A549 (cell line): ENCODE results near the gene KCNN3.

Experiments
- CEBPB ChIP-seq, 2 experiments: fragments of >200 bp in 1 of 2; sonication (Bioruptor Twin) in 1 of 2; formaldehyde crosslinking in 1 of 2; IDR thresholded peaks; 2 replicates each; pipeline ENCODE4 v1.6.1; 2012 to 2016
- ESRRA ChIP-seq: fragments of 150-350 bp; IDR thresholded peaks from 2 replicates; pipeline ENCODE4 v1.6.1; 2014; ENCODE audit warnings: mild to moderate bottlenecking, low read length, borderline replicate concordance
- HOXA7 ChIP-seq: fragments of 250-450 bp; sonication (Bioruptor Pico); IDR thresholded peaks from 2 replicates; pipeline ENCODE4 v1.5.0; 2020; ENCODE audit warnings: mild to moderate bottlenecking, moderate library complexity
- JUNB ChIP-seq: fragments of >200 bp; sonication (Bioruptor Twin); formaldehyde crosslinking; IDR thresholded peaks from 2 replicates; pipeline ENCODE4 v1.6.1; 2016
- KDM1A ChIP-seq: fragments of 200-600 bp; sonication (generic); IDR thresholded peaks from 2 replicates; pipeline ENCODE4 v1.6.1; 2016; ENCODE audit warnings: low read depth, mild to moderate bottlenecking
- MAZ ChIP-seq: fragments of 150-350 bp; IDR thresholded peaks from 2 replicates; pipeline ENCODE4 v1.6.1; 2014; ENCODE audit warnings: antibody characterized with exemption, low read depth, low read length, borderline replicate concordance
- PHF8 ChIP-seq: fragments of 200-600 bp; sonication (generic); IDR thresholded peaks from 2 replicates; pipeline ENCODE4 v1.6.1; 2016; ENCODE audit warnings: low read depth, mild to moderate bottlenecking, antibody characterized with exemption, moderate library complexity, borderline replicate concordance
- POLR2A ChIP-seq: IDR thresholded peaks from 2 replicates; pipeline ENCODE4 v1.6.1; 2012; ENCODE audit warnings: mild to moderate bottlenecking, low read length
- RAD21 ChIP-seq, 2 experiments: fragments of >200 bp in 1 of 2; sonication (Bioruptor Twin) in 1 of 2; formaldehyde crosslinking in 1 of 2; IDR thresholded peaks in 1 of 2; conservative IDR thresholded peaks in 1 of 2; 2 replicates in 1 of 2; 3 replicates in 1 of 2; pipeline ENCODE4 v1.6.1; 2012 to 2018; ENCODE audit warnings: inconsistent platforms in 1 of 2
- RNF2 ChIP-seq: fragments of 200-600 bp; sonication (generic); IDR thresholded peaks from 2 replicates; pipeline ENCODE4 v1.6.1; 2016; ENCODE audit warnings: low read depth, mild to moderate bottlenecking, antibody characterized with exemption, moderate library complexity, borderline replicate concordance
- TF ChIP-seq, protein P1 (sequence below): fragments of >200 bp; sonication (Bioruptor Twin); formaldehyde crosslinking; IDR thresholded peaks from 3 replicates; pipeline ENCODE4 v1.5.1; 2016
- TF ChIP-seq, protein P2 (sequence below): fragments of 250-450 bp; sonication (Bioruptor Pico); IDR thresholded peaks from 2 replicates; pipeline ENCODE4 v1.5.0; 2021; ENCODE audit warnings: mild to moderate bottlenecking, moderate library complexity, borderline replicate concordance

DNA sequence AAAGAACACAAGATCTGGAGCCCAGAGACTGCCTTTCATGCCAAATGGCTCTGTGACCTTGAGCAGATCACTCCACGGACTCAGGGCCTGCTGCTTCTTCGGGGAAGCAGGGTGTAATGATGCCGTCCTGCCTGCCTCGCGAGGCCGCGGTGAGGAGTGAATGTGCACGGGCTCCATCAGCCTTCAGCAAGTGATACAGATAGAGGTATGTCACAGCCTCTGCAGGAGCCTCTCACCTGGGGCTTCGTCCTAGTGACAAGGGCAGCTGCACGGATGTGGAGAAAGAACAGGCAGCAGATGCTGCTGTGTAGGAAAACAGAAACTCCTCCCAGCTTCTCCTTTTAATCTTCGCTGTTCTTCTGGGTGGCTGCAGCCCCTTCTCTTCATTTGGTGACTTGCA is 127.5 kb downstream of the KCNN3 start:
- no peak for TF ChIP-seq HOXA7 (CRISPR knock-in tag)
- no peak for TF ChIP-seq PHF8
- TF ChIP-seq, protein P1, sequence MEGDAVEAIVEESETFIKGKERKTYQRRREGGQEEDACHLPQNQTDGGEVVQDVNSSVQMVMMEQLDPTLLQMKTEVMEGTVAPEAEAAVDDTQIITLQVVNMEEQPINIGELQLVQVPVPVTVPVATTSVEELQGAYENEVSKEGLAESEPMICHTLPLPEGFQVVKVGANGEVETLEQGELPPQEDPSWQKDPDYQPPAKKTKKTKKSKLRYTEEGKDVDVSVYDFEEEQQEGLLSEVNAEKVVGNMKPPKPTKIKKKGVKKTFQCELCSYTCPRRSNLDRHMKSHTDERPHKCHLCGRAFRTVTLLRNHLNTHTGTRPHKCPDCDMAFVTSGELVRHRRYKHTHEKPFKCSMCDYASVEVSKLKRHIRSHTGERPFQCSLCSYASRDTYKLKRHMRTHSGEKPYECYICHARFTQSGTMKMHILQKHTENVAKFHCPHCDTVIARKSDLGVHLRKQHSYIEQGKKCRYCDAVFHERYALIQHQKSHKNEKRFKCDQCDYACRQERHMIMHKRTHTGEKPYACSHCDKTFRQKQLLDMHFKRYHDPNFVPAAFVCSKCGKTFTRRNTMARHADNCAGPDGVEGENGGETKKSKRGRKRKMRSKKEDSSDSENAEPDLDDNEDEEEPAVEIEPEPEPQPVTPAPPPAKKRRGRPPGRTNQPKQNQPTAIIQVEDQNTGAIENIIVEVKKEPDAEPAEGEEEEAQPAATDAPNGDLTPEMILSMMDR: no peak
- TF ChIP-seq RNF2: no peak
- TF ChIP-seq ESRRA: no peak
- no peak for TF ChIP-seq POLR2A
- TF ChIP-seq KDM1A: no peak
- TF ChIP-seq, protein P2, sequence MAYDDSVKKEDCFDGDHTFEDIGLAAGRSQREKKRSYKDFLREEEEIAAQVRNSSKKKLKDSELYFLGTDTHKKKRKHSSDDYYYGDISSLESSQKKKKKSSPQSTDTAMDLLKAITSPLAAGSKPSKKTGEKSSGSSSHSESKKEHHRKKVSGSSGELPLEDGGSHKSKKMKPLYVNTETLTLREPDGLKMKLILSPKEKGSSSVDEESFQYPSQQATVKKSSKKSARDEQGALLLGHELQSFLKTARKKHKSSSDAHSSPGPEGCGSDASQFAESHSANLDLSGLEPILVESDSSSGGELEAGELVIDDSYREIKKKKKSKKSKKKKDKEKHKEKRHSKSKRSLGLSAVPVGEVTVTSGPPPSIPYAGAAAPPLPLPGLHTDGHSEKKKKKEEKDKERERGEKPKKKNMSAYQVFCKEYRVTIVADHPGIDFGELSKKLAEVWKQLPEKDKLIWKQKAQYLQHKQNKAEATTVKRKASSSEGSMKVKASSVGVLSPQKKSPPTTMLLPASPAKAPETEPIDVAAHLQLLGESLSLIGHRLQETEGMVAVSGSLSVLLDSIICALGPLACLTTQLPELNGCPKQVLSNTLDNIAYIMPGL (CRISPR knock-in tag): no peak
- TF ChIP-seq JUNB: no peak
- TF ChIP-seq MAZ: no peak
- TF ChIP-seq CEBPB (IDR thresholded peaks at IDR 0.05): no peak
- no peak for TF ChIP-seq RAD21 (conservative IDR thresholded peaks at IDR 0.05 in 1 of 2, IDR thresholded peaks at IDR 0.05 in 1 of 2)
